HG02870 (cell line): Measurements from ENCODE around the gene SPATA3.
"Not testable (repeated sequence)": the region's sequence is repeated elsewhere in the genome, so short reads cannot be mapped to it uniquely, and the experiment has no call there.

Experiments
- ATAC-seq: cut with Tn5 transposase; IDR thresholded peaks from one replicate; pipeline ENCODE4 v1.9.1; 2021; ENCODE audit warnings: mild to moderate bottlenecking, moderate library complexity; ENCODE audit not compliant: unreplicated experiment

SPATA3 gene

GRCh38 chr2:230991598-230991997, 4.3 kb upstream of the SPATA3 start:
- no peak for ATAC-seq

- ATAC-seq: no peak
These were observed 740 bp downstream of the SPATA3 start for GRCh38 chr2:230996661-230997060.

GRCh38 chr2:230998882-230999281, 3.0 kb downstream of the SPATA3 start:
- no peak for ATAC-seq

DNA sequence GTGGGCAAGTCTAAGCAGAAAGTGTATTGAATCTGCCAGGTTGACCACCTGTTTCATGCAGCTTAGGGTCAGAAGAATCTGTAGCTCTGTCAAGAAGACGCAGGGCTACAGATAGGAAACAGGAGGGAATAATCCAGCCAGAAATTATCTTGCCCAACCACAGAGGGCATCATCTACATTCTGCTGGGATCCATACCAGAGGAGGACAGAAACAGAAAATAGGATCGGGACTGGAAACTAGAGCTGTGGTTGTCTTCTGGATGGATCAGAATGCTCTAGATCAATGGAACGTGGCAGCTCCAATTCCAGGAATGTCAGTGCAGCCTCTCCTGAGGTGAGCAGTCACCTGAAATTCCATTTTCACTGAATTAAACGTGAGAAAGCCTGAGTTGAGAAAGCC, 3.6 kb downstream of the SPATA3 start:
- no peak for ATAC-seq

- no peak for ATAC-seq
These were observed 4.4 kb downstream of the SPATA3 start for GRCh38 chr2:231000211-231000904.

DNA sequence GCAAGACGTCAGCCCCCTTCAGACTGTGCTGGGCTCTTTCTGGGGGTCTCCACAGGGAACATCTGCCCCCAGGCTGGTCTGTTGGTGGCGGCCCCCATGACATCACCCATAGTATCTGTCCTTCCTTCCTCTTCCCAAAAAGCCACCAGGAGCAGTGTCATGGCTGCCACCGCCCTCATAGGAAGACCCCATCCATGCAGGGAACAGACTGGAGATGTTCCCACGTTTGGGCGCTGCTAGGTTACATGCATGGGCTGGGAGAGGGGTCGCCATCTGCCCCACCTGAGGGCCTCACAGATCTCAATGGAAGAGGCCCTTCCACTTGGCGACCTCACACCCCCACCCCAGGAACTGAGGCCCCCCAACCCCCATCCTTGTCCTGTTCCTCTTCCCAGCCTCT, 5.1 kb downstream of the SPATA3 start:
- ATAC-seq: no peak

DNA sequence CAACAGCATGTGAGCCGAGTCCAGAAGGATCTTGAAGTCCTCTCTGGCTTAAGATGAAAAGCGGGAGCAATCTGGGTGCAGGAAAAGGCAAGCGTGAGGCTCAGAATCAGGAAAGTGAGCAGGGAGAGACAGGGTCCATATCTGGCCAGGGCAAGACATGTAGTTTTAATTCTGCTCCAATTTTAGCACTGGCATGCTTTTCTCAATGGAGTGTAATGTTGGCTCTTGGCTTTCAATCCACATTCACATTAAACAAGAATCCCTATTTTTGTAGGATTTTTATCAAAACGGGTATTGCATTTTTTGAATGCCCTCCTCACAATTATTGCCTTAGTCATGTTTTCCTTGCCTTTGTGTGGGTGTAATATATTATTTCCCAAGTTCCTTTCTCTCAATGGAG, 6.0 kb downstream of the SPATA3 start:
- no peak for ATAC-seq

DNA sequence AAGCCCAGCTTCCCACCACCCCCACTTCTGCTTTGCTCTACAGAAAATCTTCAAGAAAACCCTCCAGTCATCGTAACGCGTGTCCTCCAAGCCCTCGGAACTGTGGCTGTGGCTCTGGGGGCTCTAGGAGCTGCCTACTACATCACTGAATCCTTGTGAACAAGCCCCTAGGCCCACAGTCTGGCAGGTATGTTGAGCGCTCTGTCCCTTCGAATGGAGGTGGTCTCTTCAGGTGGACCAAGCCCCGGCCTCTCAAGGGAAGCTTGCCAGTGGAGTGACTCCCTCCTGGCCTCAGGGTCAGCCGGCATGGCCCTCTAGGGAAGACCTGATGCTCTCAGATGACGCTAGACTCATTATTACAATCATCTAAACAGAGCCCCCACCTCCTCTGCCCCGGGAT, 6.7 kb downstream of the SPATA3 start:
- ATAC-seq: no peak

GRCh38 chr2:231003186-231003585, 7.3 kb downstream of the SPATA3 start:
- no peak for ATAC-seq

DNA sequence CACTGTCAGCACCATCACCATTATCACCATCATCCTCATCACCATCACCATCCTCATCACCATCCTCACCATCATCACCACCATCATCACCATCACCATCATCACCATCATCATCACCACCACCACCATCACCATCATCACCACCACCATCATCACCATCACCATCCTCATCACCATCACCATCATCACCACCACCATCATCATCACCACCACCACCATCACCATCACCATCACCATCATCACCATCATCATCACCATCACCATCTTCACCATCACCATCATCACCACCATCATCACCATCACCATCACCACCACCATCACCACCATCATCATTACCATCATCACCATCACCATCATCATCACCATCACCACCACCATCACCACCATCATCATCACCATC, 9.0 kb downstream of the SPATA3 start:
- not testable (repeated sequence) for ATAC-seq

DNA sequence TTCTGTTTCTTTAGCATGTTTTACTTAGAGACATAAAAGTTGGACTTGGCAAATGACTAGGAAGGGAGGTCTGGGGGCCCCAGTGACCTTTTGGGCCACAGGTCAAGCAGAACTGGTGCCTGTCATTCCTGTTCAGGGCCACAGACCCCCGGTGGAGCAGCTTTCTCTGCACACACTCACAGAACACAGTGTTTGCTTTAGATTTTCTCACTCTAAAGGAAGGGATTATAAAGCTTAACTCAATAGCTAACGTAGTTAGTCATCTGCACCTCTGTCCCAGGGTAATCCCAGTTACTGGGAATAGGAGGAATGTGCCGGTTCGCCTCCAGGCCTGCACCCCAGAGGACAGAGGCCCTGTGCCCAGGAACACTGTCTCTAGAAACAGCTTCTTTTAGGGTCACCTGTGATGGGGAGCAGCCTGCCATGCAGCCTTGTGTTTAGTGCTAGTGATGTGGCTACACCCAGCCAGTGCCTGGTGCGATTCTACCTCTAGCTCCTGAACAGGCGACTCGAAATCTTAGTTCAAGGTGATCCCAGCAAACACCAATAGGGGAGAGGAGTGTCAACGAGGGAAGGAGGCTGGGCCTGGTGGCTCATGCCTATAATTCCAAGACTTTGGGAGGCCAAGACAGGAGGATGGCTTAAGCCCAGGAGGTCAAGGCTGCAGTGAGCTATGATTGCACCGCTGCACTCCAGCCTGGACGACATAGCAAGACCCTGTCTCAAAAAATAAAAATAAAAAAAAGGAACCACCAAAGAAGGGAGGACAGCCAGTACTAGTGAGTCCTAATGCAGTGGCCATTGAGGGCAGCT, 11.6 kb downstream of the SPATA3 start:
- no peak for ATAC-seq

GRCh38 chr2:231008131-231008530, 12.2 kb downstream of the SPATA3 start:
- ATAC-seq: no peak

- ATAC-seq: no peak
These were observed 13.5 kb downstream of the SPATA3 start for GRCh38 chr2:231009236-231009919.

- ATAC-seq: no peak
These were observed 14.3 kb downstream of the SPATA3 start for GRCh38 chr2:231010201-231010730.

DNA sequence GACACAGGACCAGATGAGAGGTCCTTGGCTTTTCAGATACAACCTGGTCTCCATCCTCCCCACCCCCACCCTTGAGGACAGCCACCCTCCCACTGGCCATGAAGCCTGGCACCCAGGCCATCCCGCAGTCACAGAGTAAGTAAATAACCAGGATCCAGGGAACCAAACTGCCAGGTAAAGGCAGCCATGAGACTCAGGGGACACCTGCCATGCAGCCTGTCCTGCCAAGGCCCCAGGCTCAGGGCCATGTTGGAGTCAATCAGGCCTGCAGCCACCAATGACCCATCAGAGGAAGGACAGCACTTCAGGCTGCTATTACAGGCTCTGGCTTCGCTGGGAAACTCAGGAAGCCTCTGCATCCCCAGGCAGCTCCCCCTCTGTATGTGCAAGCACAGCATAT, 15.6 kb downstream of the SPATA3 start:
- ATAC-seq: no peak

- ATAC-seq: no peak
These were observed 16.5 kb downstream of the SPATA3 start for GRCh38 chr2:231012463-231012862.

GRCh38 chr2:231013820-231014219, 17.9 kb downstream of the SPATA3 start:
- no peak for ATAC-seq

DNA sequence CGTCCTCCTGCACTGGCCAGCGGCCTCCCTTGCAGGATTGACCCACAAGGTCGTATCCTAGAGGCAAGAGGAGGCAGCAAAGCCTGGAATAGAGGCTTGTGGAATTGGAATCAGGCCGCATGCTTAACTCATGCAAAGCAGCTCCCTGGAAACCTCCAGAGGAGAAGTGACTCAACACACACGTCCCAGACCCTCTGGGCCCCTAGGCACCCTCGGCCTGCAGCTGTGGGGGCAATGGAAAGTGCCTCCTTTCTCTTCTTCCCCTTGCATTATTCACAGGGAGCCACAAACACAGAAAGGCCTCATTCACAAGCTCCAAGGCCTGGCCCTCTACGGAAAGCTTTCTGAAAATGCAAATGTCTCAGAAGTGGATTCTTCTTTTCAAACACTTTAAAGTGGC, 19.6 kb downstream of the SPATA3 start:
- no peak for ATAC-seq

- ATAC-seq: no peak
These were observed 20.0 kb downstream of the SPATA3 start for GRCh38 chr2:231015926-231016325.

DNA sequence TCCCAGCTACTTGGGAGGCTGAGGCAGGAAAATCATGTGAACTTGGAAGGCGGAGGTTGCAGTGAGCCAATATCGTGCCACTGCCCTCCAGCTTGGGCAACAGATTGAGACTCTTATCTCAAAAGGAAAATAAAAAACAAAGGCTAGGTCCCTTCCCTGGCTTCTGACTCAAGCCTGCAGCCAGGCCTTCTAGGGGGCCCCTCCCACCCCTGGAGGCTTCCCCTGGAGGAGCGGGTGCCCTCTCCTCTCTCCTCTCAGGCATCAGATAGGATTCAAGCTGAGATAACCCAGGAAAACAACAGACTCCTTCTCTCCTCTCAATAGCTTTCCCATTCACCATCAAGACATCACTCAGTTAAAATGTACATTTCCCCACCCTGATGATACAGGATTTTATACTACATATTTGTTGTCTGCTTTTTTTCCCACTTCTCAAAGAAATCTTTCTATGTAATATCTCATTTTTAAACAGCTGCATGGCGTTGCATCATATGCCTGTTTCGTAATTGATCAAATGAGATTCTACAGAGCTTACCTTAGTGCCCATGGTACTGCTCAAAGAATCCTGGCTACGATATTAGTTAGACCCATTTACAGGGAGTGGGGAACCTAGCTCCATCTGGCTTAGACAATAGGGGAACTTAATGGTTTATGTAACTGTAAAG, 20.8 kb downstream of the SPATA3 start:
- ATAC-seq: no peak

DNA sequence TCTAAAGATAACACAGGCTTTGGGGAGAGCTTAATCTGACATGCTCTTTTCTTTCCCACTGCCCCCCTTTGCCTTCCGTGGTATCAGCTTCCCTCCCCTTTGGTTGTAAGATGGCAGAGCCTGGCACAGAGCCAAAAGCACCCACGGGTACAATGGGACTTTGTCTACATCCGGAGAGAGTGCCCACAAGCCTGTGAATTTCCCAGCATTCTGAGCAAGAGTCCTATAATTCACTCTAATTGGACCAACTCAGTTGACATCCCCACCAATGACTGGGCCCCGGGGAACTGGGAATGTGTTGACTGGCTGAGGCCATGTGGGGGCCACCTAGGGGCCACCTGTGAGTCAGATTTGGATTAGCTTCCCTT, 21.3 kb downstream of the SPATA3 start:
- ATAC-seq: no peak
